Keratinocyte (primary cell): ENCODE results near the gene CASZ1.

Experiments
- CTCF ChIP-seq, 3 experiments: IDR thresholded peaks in 1 of 3; conservative IDR thresholded peaks in 1 of 3; optimal IDR thresholded peaks in 1 of 3; 2 replicates in 2 of 3; 3 replicates in 1 of 3; pipeline versions ENCODE3 to v1.5.1; 2011; ENCODE audit warnings: low read length in 3 of 3, mild to moderate bottlenecking in 3 of 3, moderate library complexity in 2 of 3, control low read depth in 1 of 3, inconsistent platforms in 1 of 3; ENCODE audit not compliant: insufficient read depth in 2 of 3; ENCODE audit errors: extremely low read depth in 1 of 3
- EZH2 ChIP-seq: IDR thresholded peaks from one replicate; pipeline ENCODE4 v1.6.1; 2012; ENCODE audit warnings: inconsistent platforms, mild to moderate bottlenecking, low read length, moderate library complexity

- no peak for TF ChIP-seq CTCF (optimal IDR thresholded peaks at IDR 0.05 in 1 of 3, IDR thresholded peaks at IDR 0.05 in 1 of 3, conservative IDR thresholded peaks at IDR 0.05 in 1 of 3; ENCODE audit: extremely low read depth in 1 of 3, insufficient read depth in 2 of 3, low read length in 3 of 3)
- no peak for TF ChIP-seq EZH2
Measured at GRCh38 chr1:10626131-10626731, 170.2 kb downstream of the CASZ1 start.
